SK-N-SH treated with all-trans-retinoic acid at 6 μM for 48 hours (cell line): Measurements from ENCODE around the gene ZNF138.

Experiments used
- ATAC-seq: fragments of 200-7000 bp; cut with Tn5 transposase; 3 replicates; pipeline ENCODE4 v1.9.1; 2020; ENCODE audit warnings: mild to moderate bottlenecking, moderate library complexity
- BACH2 ChIP-seq: fragments of 250-450 bp; sonication (Bioruptor Pico); IDR thresholded peaks from 2 replicates; pipeline ENCODE4 v1.9.0; 2021; ENCODE audit warnings: mild to moderate bottlenecking, borderline replicate concordance
- CREB5 ChIP-seq: fragments of 250-450 bp; sonication (Bioruptor Pico); IDR thresholded peaks from 2 replicates; pipeline ENCODE4 v1.5.1; 2020; ENCODE audit warnings: low read depth, mild to moderate bottlenecking, moderate library complexity
- CSDC2 ChIP-seq: fragments of 250-450 bp; sonication (Bioruptor Pico); IDR thresholded peaks from 2 replicates; pipeline ENCODE4 v1.5.0; 2020; ENCODE audit warnings: mild to moderate bottlenecking, moderate library complexity
- CSRNP3 ChIP-seq: fragments of 250-450 bp; sonication (Bioruptor Pico); IDR thresholded peaks from 2 replicates; pipeline ENCODE4 v1.5.1; 2021; ENCODE audit warnings: mild to moderate bottlenecking, moderate library complexity
- ESRRG ChIP-seq: fragments of 250-450 bp; sonication (Bioruptor Pico); IDR thresholded peaks from 2 replicates; pipeline ENCODE4 v1.6.1; 2021; ENCODE audit warnings: mild to moderate bottlenecking
- GLIS3 ChIP-seq: fragments of 250-450 bp; sonication (Bioruptor Pico); IDR thresholded peaks from 2 replicates; pipeline ENCODE4 v1.5.0; 2020; ENCODE audit warnings: mild to moderate bottlenecking, moderate library complexity
- OSR1 ChIP-seq: fragments of 250-450 bp; sonication (Bioruptor Pico); IDR thresholded peaks from 2 replicates; pipeline ENCODE4 v1.8.0; 2022; ENCODE audit warnings: moderate library complexity, mild to moderate bottlenecking, inconsistent platforms
- PATZ1 ChIP-seq: fragments of 250-450 bp; sonication (Bioruptor Pico); IDR thresholded peaks from 2 replicates; pipeline ENCODE4 v1.8.0; 2020; ENCODE audit warnings: mild to moderate bottlenecking, moderate library complexity, borderline replicate concordance
- PPARA ChIP-seq: fragments of 250-450 bp; sonication (Bioruptor Pico); IDR thresholded peaks from 2 replicates; pipeline ENCODE4 v1.5.0; 2020; ENCODE audit warnings: mild to moderate bottlenecking, borderline replicate concordance
- RARB ChIP-seq: fragments of 250-450 bp; sonication (Bioruptor Pico); IDR thresholded peaks from 2 replicates; pipeline ENCODE4 v1.8.0; 2021; ENCODE audit warnings: mild to moderate bottlenecking, moderate library complexity
- SNAI2 ChIP-seq: fragments of 250-450 bp; sonication (Bioruptor Pico); IDR thresholded peaks from 2 replicates; pipeline ENCODE4 v1.5.0; 2020; ENCODE audit warnings: mild to moderate bottlenecking, moderate library complexity
- TCF4 ChIP-seq: fragments of 250-450 bp; sonication (Bioruptor Pico); IDR thresholded peaks from 2 replicates; pipeline ENCODE4 v1.8.0; 2021; ENCODE audit warnings: mild to moderate bottlenecking, moderate library complexity, borderline replicate concordance
- TOX ChIP-seq: fragments of 250-450 bp; sonication (Bioruptor Pico); IDR thresholded peaks from 2 replicates; pipeline ENCODE4 v1.8.0; 2021; ENCODE audit warnings: mild to moderate bottlenecking, moderate library complexity, borderline replicate concordance
- TSHZ2 ChIP-seq: fragments of 250-450 bp; sonication (Bioruptor Pico); IDR thresholded peaks from 2 replicates; pipeline ENCODE4 v1.5.0; 2020; ENCODE audit warnings: mild to moderate bottlenecking, moderate library complexity
- ZFP3 ChIP-seq: fragments of 250-450 bp; sonication (Bioruptor Pico); IDR thresholded peaks from 2 replicates; pipeline ENCODE4 v1.5.0; 2020; ENCODE audit warnings: mild to moderate bottlenecking, moderate library complexity
- ZFP30 ChIP-seq: fragments of 450-650 bp; formaldehyde crosslinking; IDR thresholded peaks from 2 replicates; pipeline ENCODE4 v1.5.0; 2022; ENCODE audit warnings: mild to moderate bottlenecking, moderate library complexity
- ZNF565 ChIP-seq: fragments of 450-650 bp; formaldehyde crosslinking; conservative IDR thresholded peaks from 2 replicates; pipeline ENCODE4 v1.5.0; 2020; ENCODE audit warnings: low read depth, mild to moderate bottlenecking, moderate library complexity
- ZNF70 ChIP-seq: fragments of 450-650 bp; formaldehyde crosslinking; IDR thresholded peaks from 2 replicates; pipeline ENCODE4 v1.5.0; 2020; ENCODE audit warnings: mild to moderate bottlenecking, moderate library complexity
- ZNF8 ChIP-seq: fragments of 450-650 bp; formaldehyde crosslinking; IDR thresholded peaks from 2 replicates; pipeline ENCODE4 v1.5.0; 2020; ENCODE audit warnings: mild to moderate bottlenecking, moderate library complexity

ZNF138 gene

GRCh38 chr7:64872351-64873154 lies 78.3 kb downstream of the ZNF138 start:
- ATAC-seq: no peak

GRCh38 chr7:64873155-64873500 lies 78.9 kb downstream of the ZNF138 start:
- TF ChIP-seq CREB5 (no peak), ZNF70 (CRISPR knock-in tag) (no peak), PATZ1 (CRISPR knock-in tag) (no peak), ZNF565 (CRISPR knock-in tag) (no peak), ZFP3 (CRISPR knock-in tag) (no peak), CSDC2 (CRISPR knock-in tag) (no peak), ESRRG (no peak), OSR1 (CRISPR knock-in tag) (no peak), TSHZ2 (no peak)
- no peak for ATAC-seq

More at GRCh38 chr7:64872351-64873154, 78.3 kb downstream of the ZNF138 start:
- no peak for TF ChIP-seq ZFP30 (CRISPR knock-in tag)
- TF ChIP-seq GLIS3 (CRISPR knock-in tag): no peak
- no peak for TF ChIP-seq TOX
- no peak for TF ChIP-seq SNAI2 (CRISPR knock-in tag)
- no peak for TF ChIP-seq BACH2
- TF ChIP-seq OSR1 (CRISPR knock-in tag): no peak

GRCh38 chr7:64873517-64873916 lies 79.3 kb downstream of the ZNF138 start:
- ATAC-seq: no peak
- TF ChIP-seq ZNF8 (CRISPR knock-in tag): no peak
- TF ChIP-seq TCF4 (CRISPR knock-in tag): no peak

- TF ChIP-seq SNAI2 (CRISPR knock-in tag) (no peak), TSHZ2 (no peak), RARB (CRISPR knock-in tag) (no peak), PPARA (CRISPR knock-in tag) (no peak), CSDC2 (CRISPR knock-in tag) (no peak), CSRNP3 (no peak)
Measured at GRCh38 chr7:64874114-64874513, 79.9 kb downstream of the ZNF138 start.

More at GRCh38 chr7:64874114-64874513, 79.9 kb downstream of the ZNF138 start:
- no peak for ATAC-seq
